Lower leg skin (tissue), 4 donors: Measurements from ENCODE around the gene LIPF. TPM values are rescaled to one million over a fixed set of nuclear protein-coding genes. Genes with fewer than 3 reads are reported as not detected.
"Not testable (repeated sequence)": the region's sequence is repeated elsewhere in the genome, so short reads cannot be mapped to it uniquely, and the experiment has no call there.

Source experiments
- DNase-seq, 2 donors: peaks; one replicate each; pipeline ENCODE4 v3.0.0-alpha.2; 2019; ENCODE audit warnings: low spot score in 2 of 2
- H3K4me3 ChIP-seq: fragments of 200-600 bp; sonication (generic); 2 replicates; pipeline ENCODE4 v1.5.1; 2017; ENCODE audit warnings: mild to moderate bottlenecking, low read depth; ENCODE audit not compliant: poor library complexity, severe bottlenecking
- POLR2A ChIP-seq, 2 donors: fragments of 450-650 bp; IDR thresholded peaks; one replicate each; pipeline ENCODE4 v1.6.1; 2016 to 2017; ENCODE audit warnings: antibody characterized with exemption in 2 of 2, mild to moderate bottlenecking in 1 of 2, moderate library complexity in 1 of 2
- WGBS, 2 donors: methylation state at CpG; one replicate each; pipeline ENCODE4 v1.1.5; 2018; 5-methylcytosine and 5-hydroxymethylcytosine counted together
- intact Hi-C: fragments of 100-400 bp; cut with DNase I; formaldehyde crosslinking; loops from one replicate; pipeline ENCODE4 v1.15.0; 2023; ENCODE audit warnings: low total_unique reads
- total RNA-seq, 4 donors: library from RNA; depleted of rRNA; stranded (reverse); fragments of >200 nt; gene quantifications; one replicate each; pipeline ENCODE4 v1.1.0, GENCODE V29; 2016
- TF ChIP-seq, protein P1 (sequence below), 3 donors: fragments of 450-650 bp; IDR thresholded peaks; one replicate each; pipeline ENCODE4 v1.5.1; 2016; ENCODE audit warnings: antibody characterized with exemption in 3 of 3, mild to moderate bottlenecking in 3 of 3, moderate library complexity in 2 of 3

LIPF gene
- total RNA-seq, 4 donors from 2014 or later: not detected

GRCh38 chr10:88707429-88708155 lies 43.4 kb downstream of the LIPF start:
- DNase-seq: no peak
- no peak overlapping the region for H3K4me3 ChIP-seq
- WGBS, 2 donors: 42 to 46% methylated on average over 2 of the region's 2 CpGs
- TF ChIP-seq POLR2A (IDR thresholded peaks at IDR 0.05): no peak
- TF ChIP-seq, protein P1, sequence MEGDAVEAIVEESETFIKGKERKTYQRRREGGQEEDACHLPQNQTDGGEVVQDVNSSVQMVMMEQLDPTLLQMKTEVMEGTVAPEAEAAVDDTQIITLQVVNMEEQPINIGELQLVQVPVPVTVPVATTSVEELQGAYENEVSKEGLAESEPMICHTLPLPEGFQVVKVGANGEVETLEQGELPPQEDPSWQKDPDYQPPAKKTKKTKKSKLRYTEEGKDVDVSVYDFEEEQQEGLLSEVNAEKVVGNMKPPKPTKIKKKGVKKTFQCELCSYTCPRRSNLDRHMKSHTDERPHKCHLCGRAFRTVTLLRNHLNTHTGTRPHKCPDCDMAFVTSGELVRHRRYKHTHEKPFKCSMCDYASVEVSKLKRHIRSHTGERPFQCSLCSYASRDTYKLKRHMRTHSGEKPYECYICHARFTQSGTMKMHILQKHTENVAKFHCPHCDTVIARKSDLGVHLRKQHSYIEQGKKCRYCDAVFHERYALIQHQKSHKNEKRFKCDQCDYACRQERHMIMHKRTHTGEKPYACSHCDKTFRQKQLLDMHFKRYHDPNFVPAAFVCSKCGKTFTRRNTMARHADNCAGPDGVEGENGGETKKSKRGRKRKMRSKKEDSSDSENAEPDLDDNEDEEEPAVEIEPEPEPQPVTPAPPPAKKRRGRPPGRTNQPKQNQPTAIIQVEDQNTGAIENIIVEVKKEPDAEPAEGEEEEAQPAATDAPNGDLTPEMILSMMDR (IDR thresholded peaks at IDR 0.05): no peak
- intact Hi-C loops: no loop called here

DNA sequence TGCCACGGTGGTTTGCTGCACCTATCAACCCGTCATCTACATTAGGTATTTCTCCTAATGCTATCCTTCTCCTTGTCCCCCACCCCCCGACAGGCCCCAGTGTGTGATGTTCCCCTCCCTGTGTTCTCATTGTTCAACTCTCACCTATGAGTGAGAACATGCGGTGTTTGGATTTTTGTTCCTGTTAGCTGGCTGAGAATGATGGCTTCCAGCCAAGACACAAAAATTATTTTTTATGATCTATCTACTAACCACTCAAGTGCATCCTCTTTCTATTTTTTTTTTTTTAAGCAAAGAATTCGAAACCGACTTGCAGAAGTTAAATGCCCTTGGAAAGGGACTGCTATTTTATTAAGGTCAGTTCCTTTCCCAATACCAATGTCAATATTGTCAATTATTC lies 45.1 kb downstream of the LIPF start:
- intact Hi-C loops, DNase-seq, H3K4me3 ChIP-seq: not testable (repeated sequence)
- 58% methylated on average over 6 of the region's 6 CpGs for WGBS, 2 donors

DNA sequence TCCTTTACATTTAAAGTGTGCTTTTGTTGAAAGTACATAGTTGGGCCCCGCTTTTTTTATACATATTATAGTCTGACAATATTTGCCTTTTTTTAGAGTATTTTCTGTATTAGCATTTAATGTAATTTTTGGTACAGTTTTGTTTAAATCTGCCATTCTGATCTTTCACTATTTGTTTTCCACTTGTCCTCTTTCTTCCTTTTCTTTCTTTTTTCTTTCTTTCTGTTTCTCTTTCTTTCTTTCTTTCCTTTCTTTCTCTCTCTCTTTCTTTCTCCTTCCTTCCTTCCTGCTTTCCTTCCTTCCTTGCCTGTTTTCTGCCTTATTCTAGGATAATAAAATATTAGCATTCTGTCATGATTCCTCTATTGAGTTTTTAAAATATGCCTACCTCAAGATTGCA lies 51.3 kb downstream of the LIPF start:
- WGBS, 2 donors: 94 to 97% methylated on average over 1 of the region's 1 CpG
- no peak overlapping the region for H3K4me3 ChIP-seq
- DNase-seq: no peak
- intact Hi-C loops: no loop called here
- TF ChIP-seq POLR2A (IDR thresholded peaks at IDR 0.05): no peak
- TF ChIP-seq, protein P1 (IDR thresholded peaks at IDR 0.05): no peak

- 85 to 86% methylated on average over 4 of the region's 4 CpGs for WGBS, 2 donors
- intact Hi-C loops: no loop called here
- DNase-seq: no peak
- TF ChIP-seq, protein P1 (IDR thresholded peaks at IDR 0.05): no peak
- no peak for TF ChIP-seq POLR2A (IDR thresholded peaks at IDR 0.05)
- no peak overlapping the region for H3K4me3 ChIP-seq
These were observed 57.1 kb downstream of the LIPF start for GRCh38 chr10:88721392-88721791.

- no peak for TF ChIP-seq POLR2A (IDR thresholded peaks at IDR 0.05)
- TF ChIP-seq, protein P1 (IDR thresholded peaks at IDR 0.05): no peak
- intact Hi-C loops: no loop called here
- DNase-seq: no peak
- WGBS, 2 donors: 31 to 36% methylated on average over 1 of the region's 1 CpG
- H3K4me3 ChIP-seq: no peak overlapping the region
These were observed 61.6 kb downstream of the LIPF start for GRCh38 chr10:88725798-88726197.

DNA sequence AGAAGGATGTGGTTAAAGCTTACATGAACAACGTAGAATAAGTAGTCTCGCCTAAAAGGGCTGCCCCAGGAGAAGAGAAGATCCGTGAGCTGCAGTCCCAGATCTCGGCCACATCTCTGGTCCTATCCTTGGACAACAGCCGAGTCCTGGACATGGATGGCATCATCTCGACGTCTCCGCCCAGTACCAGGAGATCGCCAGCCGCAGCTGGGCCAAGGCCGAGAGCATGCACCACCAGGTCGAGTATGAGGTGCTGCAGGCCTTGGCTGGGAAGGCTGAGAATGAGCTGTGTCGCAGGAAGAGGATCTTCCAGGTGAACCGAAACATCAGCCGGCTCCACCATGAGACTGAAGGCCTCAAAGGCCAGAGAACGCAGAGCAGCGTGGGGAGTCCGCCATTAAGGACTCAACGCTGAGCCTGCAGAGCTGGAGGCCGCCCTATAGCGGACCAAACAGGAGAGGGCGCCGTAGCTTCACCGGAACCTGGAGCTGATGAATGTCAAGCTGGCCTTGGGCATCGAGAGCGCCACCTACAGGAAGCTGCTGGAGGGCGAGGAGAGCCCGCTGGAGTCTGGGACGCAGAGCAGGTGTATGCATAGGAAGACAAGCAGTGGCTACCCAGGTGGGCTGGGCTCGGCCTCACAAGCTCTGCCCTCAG lies 64.0 kb downstream of the LIPF start:
- WGBS, 2 donors: 79 to 88% methylated on average over 22 to 30 of the region's 30 CpGs
- H3K4me3 ChIP-seq: no peak overlapping the region
- TF ChIP-seq, protein P1 (IDR thresholded peaks at IDR 0.05): no peak
- no peak for TF ChIP-seq POLR2A (IDR thresholded peaks at IDR 0.05)
- intact Hi-C loops: no loop called here
- DNase-seq: no peak

Other genes starting within 250 kb of the LIPF start
- gene RNLS, start 81.1 kb upstream of the LIPF start, total RNA-seq: 10 to 100 TPM in 2 of 4 donors, 1 to 10 TPM in 2; 6.8 to 18.3 (median 10.9) TPM
- gene LIPJ, start 77.7 kb upstream of the LIPF start, total RNA-seq: under 1 TPM in 1 of 4 donors, not detected in 3; 0.15 TPM
- 10 to 100 TPM; 17.4 to 60.3 (median 27.5) TPM for gene LIPK, start 41.8 kb downstream of the LIPF start, total RNA-seq
- 10 to 100 TPM; 25.9 to 80.5 (median 39.4) TPM for gene LIPN, start 95.6 kb downstream of the LIPF start, total RNA-seq
- gene LIPM, start 138.3 kb downstream of the LIPF start, total RNA-seq: 10 to 100 TPM; 30.4 to 56.7 (median 36.1) TPM
- 10 to 100 TPM; 30.7 to 56.7 (median 35.4) TPM for gene ANKRD22, start 187.4 kb downstream of the LIPF start, total RNA-seq
- 10 to 100 TPM in 2 of 4 donors, 1 to 10 TPM in 2; 6.9 to 16.2 (median 10.9) TPM for gene STAMBPL1, start 215.8 kb downstream of the LIPF start, total RNA-seq